Thyroid gland (tissue), 4 donors: Measurements from ENCODE around the gene NT5DC4.

Experiments
- CTCF ChIP-seq, 6 experiments: fragments of 200-600 bp in 3 of 6; fragments of 450-650 bp in 3 of 6; sonication (generic) in 3 of 6; IDR thresholded peaks; one replicate each; pipeline ENCODE4 v1.5.1; 2016 to 2019; ENCODE audit warnings: antibody characterized with exemption in 6 of 6, mild to moderate bottlenecking in 2 of 6, inconsistent platforms in 1 of 6, moderate library complexity in 1 of 6
- POLR2A ChIP-seq, 2 donors: fragments of 450-650 bp; IDR thresholded peaks; one replicate each; pipeline ENCODE4 v1.6.1; 2017; ENCODE audit warnings: antibody characterized with exemption in 2 of 2, mild to moderate bottlenecking in 2 of 2, moderate library complexity in 1 of 2

GRCh38 chr2:112706170-112706664, 14.6 kb upstream of the NT5DC4 start:
- TF ChIP-seq CTCF (IDR thresholded peaks at IDR 0.05) (no peak), POLR2A (IDR thresholded peaks at IDR 0.05) (no peak)
